Skin epidermis (tissue), 12 donors: ENCODE data around the gene EFNA4.

Source experiments
- H3K27ac ChIP-seq, 21 experiments: fragments of 200-600 bp; sonication (generic) in 11 of 21; one replicate each; pipeline ENCODE4 v1.5.0; 2020; ENCODE audit warnings: mild to moderate bottlenecking in 3 of 21, inconsistent platforms in 2 of 21, moderate library complexity in 2 of 21
- H3K4me3 ChIP-seq, 7 experiments: fragments of 200-600 bp; sonication (generic) in 2 of 7; one replicate each; pipeline ENCODE4 v1.5.0; 2020; ENCODE audit warnings: inconsistent platforms in 2 of 7, mild to moderate bottlenecking in 2 of 7, moderate library complexity in 1 of 7

Gene EFNA4

GRCh38 chr1:155081472-155082300 lies 18.1 kb downstream of the EFNA4 start:
- Histone ChIP-seq H3K4me3 (peak overlapping the region; percentile 2 to 62 (median 48)), H3K27ac (peak overlapping the region in 18 of 21 experiments; percentile 18 to 89 (median 76))

GRCh38 chr1:155082301-155083051 lies 18.9 kb downstream of the EFNA4 start:
- Histone ChIP-seq H3K4me3 (peak overlapping the region; percentile 2 to 62 (median 20)), H3K27ac (peak overlapping the region in 17 of 21 experiments; percentile 40 to 91 (median 80))

GRCh38 chr1:155083052-155083541 lies 19.6 kb downstream of the EFNA4 start:
- H3K4me3 ChIP-seq: peak overlapping the region in 3 of 7 experiments; percentile 48 to 62 (median 60)
- peak overlapping the region in 18 of 21 experiments; percentile 43 to 91 (median 78) for H3K27ac ChIP-seq

- H3K27ac ChIP-seq: peak overlapping the region in 19 of 21 experiments; percentile 43 to 91 (median 84)
- H3K4me3 ChIP-seq: peak overlapping the region; percentile 50 to 85 (median 67)
Observed at GRCh38 chr1:155083865-155084721, 20.6 kb downstream of the EFNA4 start.

GRCh38 chr1:155084722-155085503 lies 21.4 kb downstream of the EFNA4 start:
- Histone ChIP-seq H3K27ac (peak overlapping the region in 20 of 21 experiments; percentile 67 to 91 (median 85)), H3K4me3 (peak overlapping the region; percentile 50 to 85 (median 67))

GRCh38 chr1:155085504-155086127 lies 22.1 kb downstream of the EFNA4 start:
- H3K27ac ChIP-seq: peak overlapping the region in 20 of 21 experiments; percentile 67 to 91 (median 85)

GRCh38 chr1:155086128-155086741 lies 22.7 kb downstream of the EFNA4 start:
- Histone ChIP-seq H3K27ac (peak overlapping the region in 16 of 21 experiments; percentile 75 to 91 (median 86)), H3K4me3 (peak overlapping the region in 6 of 7 experiments; percentile 61 to 85 (median 70))

More at GRCh38 chr1:155085504-155086127, 22.1 kb downstream of the EFNA4 start:
- peak overlapping the region; percentile 50 to 85 (median 67) for H3K4me3 ChIP-seq

- peak overlapping the region in 2 of 21 experiments; percentile 9 to 89 for H3K27ac ChIP-seq
- no peak overlapping the region for H3K4me3 ChIP-seq
Observed at GRCh38 chr1:155086856-155087535, 23.5 kb downstream of the EFNA4 start.

- Histone ChIP-seq H3K4me3 (peak overlapping the region in 1 of 7 experiments; percentile 1), H3K27ac (no peak overlapping the region)
Observed at GRCh38 chr1:155091071-155092051, 27.8 kb downstream of the EFNA4 start.

- Histone ChIP-seq H3K4me3 (no peak overlapping the region), H3K27ac (no peak overlapping the region)
Observed at GRCh38 chr1:155092131-155092530, 28.6 kb downstream of the EFNA4 start.

GRCh38 chr1:155092641-155093040 lies 29.1 kb downstream of the EFNA4 start:
- Histone ChIP-seq H3K4me3 (no peak overlapping the region), H3K27ac (no peak overlapping the region)

- Histone ChIP-seq H3K27ac (peak overlapping the region in 4 of 21 experiments; percentile 33 to 79 (median 42)), H3K4me3 (no peak overlapping the region)
Observed at GRCh38 chr1:155093911-155094621, 30.5 kb downstream of the EFNA4 start.

GRCh38 chr1:155094622-155094948 lies 31.0 kb downstream of the EFNA4 start:
- H3K27ac ChIP-seq: peak overlapping the region in 2 of 21 experiments; percentile 45 to 79
- no peak overlapping the region for H3K4me3 ChIP-seq

- Histone ChIP-seq H3K4me3 (no peak overlapping the region), H3K27ac (no peak overlapping the region)
Observed at GRCh38 chr1:155099331-155099730, 35.8 kb downstream of the EFNA4 start.

GRCh38 chr1:155103325-155103724 lies 39.8 kb downstream of the EFNA4 start:
- H3K4me3 ChIP-seq: no peak overlapping the region
- no peak overlapping the region for H3K27ac ChIP-seq
